GM18873 (cell line): ENCODE results near the gene HIVEP1.
"Not testable (repeated sequence)": the region's sequence is repeated elsewhere in the genome, so short reads cannot be mapped to it uniquely, and the experiment has no call there.

ENCODE experiments used
- ATAC-seq: cut with Tn5 transposase; IDR thresholded peaks from one replicate; pipeline ENCODE4 v1.9.1; 2021; ENCODE audit warnings: mild to moderate bottlenecking, moderate library complexity, moderate number of reproducible peaks; ENCODE audit not compliant: unreplicated experiment, low FRiP score

HIVEP1 gene

GRCh38 chr6:12075067-12075563 lies 63.0 kb downstream of the HIVEP1 start:
- no peak for ATAC-seq

DNA sequence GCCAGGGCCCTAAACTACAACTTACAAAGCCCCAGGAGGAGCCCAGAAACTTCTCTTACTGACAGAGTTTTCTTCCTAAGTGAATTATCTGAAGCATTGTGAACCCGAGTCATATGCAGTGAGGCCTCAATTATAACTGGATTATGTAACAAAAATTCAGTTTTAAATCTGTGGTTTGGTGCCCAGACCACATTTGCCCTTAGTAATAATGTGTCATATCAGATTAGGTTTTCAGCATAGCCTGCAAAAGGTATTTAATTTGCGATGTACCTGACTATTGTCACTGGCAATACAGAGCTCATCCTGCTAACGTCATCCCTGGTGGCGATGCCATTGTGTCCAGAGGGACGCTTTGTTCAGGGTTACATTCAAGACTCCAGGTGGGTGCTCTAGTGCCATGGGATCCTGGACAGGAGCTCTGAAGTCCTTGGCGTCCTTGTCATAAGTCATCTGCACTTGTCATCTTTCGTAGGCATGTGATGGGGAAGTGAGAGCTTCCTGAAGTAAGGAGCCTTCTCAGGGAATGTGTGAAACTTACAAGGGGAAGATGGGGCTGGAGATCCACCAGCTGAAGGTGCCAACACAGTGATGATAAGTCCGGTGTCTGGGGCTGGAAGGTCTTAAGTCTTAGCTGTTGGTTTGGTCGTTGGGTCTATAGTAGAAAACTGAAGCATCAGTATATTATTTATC lies 65.1 kb downstream of the HIVEP1 start:
- no peak for ATAC-seq

GRCh38 chr6:12078014-12078413 lies 65.9 kb downstream of the HIVEP1 start:
- no peak for ATAC-seq

DNA sequence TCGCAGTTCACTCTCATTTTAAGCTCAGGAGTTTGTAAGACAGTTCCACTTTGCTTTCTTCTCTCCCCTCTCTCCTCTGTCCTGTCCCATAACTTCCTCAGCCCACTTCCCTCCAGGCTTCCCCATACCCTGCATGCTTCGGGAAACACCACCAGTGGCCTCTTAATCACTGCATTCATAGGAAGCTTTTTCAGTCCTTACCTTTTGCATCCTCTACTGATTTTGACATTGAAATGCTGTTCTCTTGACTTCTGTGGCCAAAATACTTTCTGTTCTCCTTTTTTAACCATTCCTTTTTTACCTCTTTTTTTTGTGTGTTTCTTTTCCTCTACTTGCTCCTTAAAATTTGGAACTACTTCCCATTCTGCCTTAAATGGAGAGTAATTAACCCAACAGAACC lies 69.7 kb downstream of the HIVEP1 start:
- ATAC-seq: no peak

GRCh38 chr6:12082368-12082767 lies 70.3 kb downstream of the HIVEP1 start:
- no peak for ATAC-seq

GRCh38 chr6:12083302-12083701 lies 71.2 kb downstream of the HIVEP1 start:
- ATAC-seq: no peak

DNA sequence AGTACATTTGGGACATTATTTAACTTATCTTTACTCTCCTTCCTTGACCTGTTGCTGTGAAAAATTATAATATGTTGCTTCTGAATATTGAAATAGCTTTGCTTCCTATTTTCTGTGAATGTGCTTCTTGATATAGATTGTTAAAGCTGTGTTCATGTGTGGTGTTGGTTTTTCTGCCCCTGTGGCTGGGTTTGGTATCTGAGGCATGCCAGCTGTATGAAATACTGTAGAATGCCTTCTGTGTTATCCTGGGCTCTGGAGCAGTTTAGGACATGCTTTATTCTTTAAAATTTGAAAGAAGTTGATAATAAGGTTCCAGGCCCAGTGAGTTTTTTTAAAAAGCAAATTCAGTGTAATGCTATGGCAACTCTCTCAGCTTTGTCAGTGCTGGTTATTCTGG lies 71.7 kb downstream of the HIVEP1 start:
- ATAC-seq: no peak

- ATAC-seq: no peak
Observed at GRCh38 chr6:12084681-12085080, 72.6 kb downstream of the HIVEP1 start.

- ATAC-seq: no peak
Observed at GRCh38 chr6:12088531-12088930, 76.4 kb downstream of the HIVEP1 start.

GRCh38 chr6:12090714-12091113 lies 78.6 kb downstream of the HIVEP1 start:
- no peak for ATAC-seq

- no peak for ATAC-seq
Observed at GRCh38 chr6:12092762-12093161, 80.7 kb downstream of the HIVEP1 start.

- ATAC-seq: no peak
Observed at GRCh38 chr6:12094689-12095088, 82.6 kb downstream of the HIVEP1 start.

DNA sequence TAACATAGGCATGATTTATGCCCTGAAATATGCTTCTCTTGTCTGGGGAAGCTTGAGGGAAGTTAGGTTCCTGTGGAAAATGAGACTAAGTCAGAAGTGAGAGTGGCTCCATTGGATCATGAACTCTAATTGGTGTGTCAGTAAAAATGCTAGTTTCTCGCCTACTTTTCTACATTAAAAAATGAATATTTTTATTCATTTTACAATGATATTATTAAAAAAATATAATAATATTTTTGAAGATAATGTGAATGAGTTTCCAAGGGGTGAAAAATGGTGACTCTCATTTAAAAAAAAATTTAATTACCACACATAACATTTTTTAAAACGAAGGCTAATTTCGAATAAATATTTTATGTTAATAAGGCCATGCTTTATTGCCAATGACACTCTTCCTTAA lies 84.2 kb downstream of the HIVEP1 start:
- ATAC-seq: no peak

DNA sequence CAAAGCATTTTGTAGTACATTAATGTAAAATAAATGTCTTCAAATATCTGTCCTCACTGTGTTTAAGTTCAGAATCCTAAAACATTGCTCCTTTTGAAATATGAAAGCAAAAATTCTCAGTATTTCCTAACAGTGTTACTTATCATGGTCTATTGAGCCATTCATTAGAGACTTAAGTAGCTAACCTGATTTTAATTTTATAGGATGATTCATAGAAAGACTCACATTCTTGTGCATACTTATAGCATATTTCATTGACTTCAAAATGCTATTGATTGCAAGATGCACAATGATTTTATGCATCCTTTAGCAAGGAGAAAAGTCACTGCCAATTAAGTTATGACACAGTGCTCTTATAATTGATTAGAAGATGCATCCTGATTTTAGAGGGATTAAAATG lies 85.7 kb downstream of the HIVEP1 start:
- no peak for ATAC-seq

DNA sequence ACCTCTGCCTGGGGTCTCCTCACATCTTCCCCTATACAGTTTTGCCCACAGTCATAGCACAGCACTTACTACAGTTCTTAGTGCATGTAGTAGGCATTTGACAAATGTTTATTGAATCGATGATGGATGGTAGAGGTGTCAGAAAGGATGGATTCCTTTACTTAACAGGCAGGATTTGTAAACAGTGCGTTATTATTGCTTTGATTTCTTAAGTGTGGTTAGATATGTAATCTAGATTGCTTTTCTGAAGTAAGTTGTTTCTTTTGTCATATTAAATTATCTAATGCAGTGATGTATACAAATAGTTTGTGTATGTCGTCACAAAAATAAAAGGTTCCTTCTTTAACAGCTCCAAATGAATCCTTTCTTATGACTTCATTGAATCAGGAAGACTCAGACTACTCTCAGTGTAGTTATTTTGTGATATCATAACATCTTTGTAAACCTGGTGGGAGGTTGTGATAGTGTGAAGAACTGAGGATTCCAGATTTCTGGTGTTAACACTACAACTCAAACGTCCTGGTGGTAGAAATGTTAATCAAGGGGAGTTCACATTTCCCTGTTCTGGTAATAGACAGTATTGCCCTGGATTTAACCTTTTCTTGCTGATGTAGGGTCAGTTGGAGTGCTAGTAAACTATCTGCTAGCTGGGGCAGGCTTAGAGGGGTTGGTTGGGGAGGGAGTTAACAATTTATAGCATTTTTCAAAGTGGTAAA lies 87.7 kb downstream of the HIVEP1 start:
- no peak for ATAC-seq

DNA sequence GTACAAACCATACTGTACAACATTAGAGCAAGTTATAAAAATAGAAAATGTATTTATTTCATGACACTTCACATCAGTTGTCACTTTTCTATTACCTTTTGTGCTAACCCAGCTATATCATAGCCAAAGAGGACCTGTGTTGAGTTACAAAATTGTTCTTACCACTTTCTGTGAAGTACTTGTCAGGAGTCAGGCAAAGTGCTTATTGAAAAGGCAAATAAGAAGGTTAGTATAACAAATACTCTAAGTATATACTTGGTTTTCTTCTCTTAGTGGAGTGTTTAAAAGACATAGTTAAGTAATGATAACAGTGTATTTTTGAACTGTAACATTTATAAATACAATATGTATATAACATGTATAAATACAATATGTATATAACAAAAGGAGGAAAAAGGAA lies 88.9 kb downstream of the HIVEP1 start:
- no peak for ATAC-seq

GRCh38 chr6:12101653-12102312 lies 89.7 kb downstream of the HIVEP1 start:
- ATAC-seq: no peak

GRCh38 chr6:12102350-12102749 lies 90.2 kb downstream of the HIVEP1 start:
- no peak for ATAC-seq

- ATAC-seq: no peak
Observed at GRCh38 chr6:12103158-12103557, 91.0 kb downstream of the HIVEP1 start.

GRCh38 chr6:12105271-12105670 lies 93.2 kb downstream of the HIVEP1 start:
- no peak for ATAC-seq

DNA sequence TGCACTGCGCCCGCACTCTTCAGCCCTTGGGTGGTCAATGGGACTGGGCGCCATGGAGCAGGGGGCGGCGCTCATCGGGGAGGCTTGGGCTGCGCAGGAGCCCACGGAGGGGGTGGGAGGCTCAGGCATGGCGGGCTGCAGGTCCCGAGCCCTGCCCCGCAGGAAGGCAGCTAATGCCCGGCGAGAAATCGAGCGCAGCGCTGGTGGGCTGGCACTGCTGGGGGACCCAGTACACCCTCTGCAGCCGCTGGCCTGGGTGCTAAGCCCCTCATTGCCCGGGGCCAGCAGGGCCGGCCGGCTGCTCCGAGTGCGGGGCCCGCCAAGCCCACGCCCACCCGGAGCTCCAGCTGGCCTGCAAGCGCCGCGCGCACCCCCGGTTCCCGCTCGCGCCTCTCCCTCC lies 96.3 kb downstream of the HIVEP1 start:
- ATAC-seq: not testable (repeated sequence)
